Nephron progenitor cell (in vitro differentiated cells): ENCODE data around the gene FSTL4.

Experiments used
- DNase-seq: peaks from one replicate; pipeline ENCODE4 v3.0.0; 2021
- H3K27ac Mint-ChIP-seq: 2 replicates; pipeline ENCODE4 v1.8.0; 2021; ENCODE audit warnings: mild to moderate bottlenecking, moderate library complexity, mixed read lengths
- H3K27me3 Mint-ChIP-seq: 2 replicates; pipeline ENCODE4 v1.8.0; 2021; ENCODE audit warnings: mild to moderate bottlenecking, low read depth, mixed read lengths; ENCODE audit not compliant: poor library complexity
- H3K36me3 Mint-ChIP-seq: 2 replicates; pipeline ENCODE4 v1.8.0; 2021; ENCODE audit warnings: low read depth, mixed read lengths
- H3K4me1 Mint-ChIP-seq: 2 replicates; pipeline ENCODE4 v1.8.0; 2021; ENCODE audit warnings: mixed read lengths
- H3K4me3 Mint-ChIP-seq: 2 replicates; pipeline ENCODE4 v1.8.0; 2021; ENCODE audit warnings: mild to moderate bottlenecking, moderate library complexity, mixed read lengths
- H3K9me3 Mint-ChIP-seq: 2 replicates; pipeline ENCODE4 v1.8.0; 2021; ENCODE audit warnings: mild to moderate bottlenecking, moderate library complexity, mixed read lengths
- CTCF ChIP-seq: fragments of 200-600 bp; sonication (generic); IDR thresholded peaks from 2 replicates; pipeline ENCODE4 v1.5.0; 2021; ENCODE audit warnings: antibody characterized with exemption

The FSTL4 gene

GRCh38 chr5:133150909-133151544, 461.3 kb downstream of the FSTL4 start:
- no peak overlapping the region for H3K4me3 Mint-ChIP-seq
- no peaks in the 10 kb centered on the region for H3K36me3 Mint-ChIP-seq
- peaks cover 24% of the 10 kb centered on the region for H3K4me1 Mint-ChIP-seq
- H3K27me3 Mint-ChIP-seq = peaks cover 18% of the 10 kb centered on the region
- no peak overlapping the region for H3K27ac Mint-ChIP-seq
- no peaks in the 10 kb centered on the region for H3K9me3 Mint-ChIP-seq
- no peak for DNase-seq
- no peak for TF ChIP-seq CTCF

- Mint-ChIP-seq H3K36me3 (no peaks in the 10 kb centered on the region), H3K27ac (no peak overlapping the region), H3K4me3 (no peak overlapping the region), H3K27me3 (peaks cover 14% of the 10 kb centered on the region), H3K9me3 (peaks cover 6% of the 10 kb centered on the region), H3K4me1 (peaks cover 24% of the 10 kb centered on the region)
- no peak for TF ChIP-seq CTCF
- DNase-seq = no peak
Observed at GRCh38 chr5:133149345-133149744, 463.0 kb downstream of the FSTL4 start.

- Mint-ChIP-seq H3K9me3 (peaks cover 18% of the 10 kb centered on the region), H3K4me1 (peaks cover 24% of the 10 kb centered on the region), H3K27ac (no peak overlapping the region), H3K36me3 (no peaks in the 10 kb centered on the region), H3K27me3 (peaks cover 7% of the 10 kb centered on the region), H3K4me3 (no peak overlapping the region)
- no peak for TF ChIP-seq CTCF
- DNase-seq = no peak
Observed at GRCh38 chr5:133147815-133148567, 464.4 kb downstream of the FSTL4 start.

GRCh38 chr5:133147411-133147810, 464.9 kb downstream of the FSTL4 start:
- Mint-ChIP-seq H3K27me3 (peaks cover 7% of the 10 kb centered on the region), H3K4me3 (no peak overlapping the region), H3K27ac (no peak overlapping the region), H3K4me1 (peaks cover 24% of the 10 kb centered on the region), H3K36me3 (no peaks in the 10 kb centered on the region), H3K9me3 (peaks cover 19% of the 10 kb centered on the region)
- no peak for TF ChIP-seq CTCF
- no peak for DNase-seq
